Testis (tissue), 2 donors: Measurements from ENCODE around the gene SLC50A1.
"Not testable (repeated sequence)": the region's sequence is repeated elsewhere in the genome, so short reads cannot be mapped to it uniquely, and the experiment has no call there.

Source experiments
- CTCF ChIP-seq, 3 experiments: fragments of 450-650 bp in 2 of 3; fragments of 200-600 bp in 1 of 3; sonication (generic) in 1 of 3; IDR thresholded peaks; one replicate each; pipeline ENCODE4 v1.5.1; 2016 to 2019; ENCODE audit warnings: antibody characterized with exemption in 3 of 3, mild to moderate bottlenecking in 2 of 3, moderate library complexity in 1 of 3
- POLR2A ChIP-seq: fragments of 450-650 bp; IDR thresholded peaks from one replicate; pipeline ENCODE4 v1.6.1; 2017; ENCODE audit warnings: antibody characterized with exemption, mild to moderate bottlenecking, moderate library complexity

DNA sequence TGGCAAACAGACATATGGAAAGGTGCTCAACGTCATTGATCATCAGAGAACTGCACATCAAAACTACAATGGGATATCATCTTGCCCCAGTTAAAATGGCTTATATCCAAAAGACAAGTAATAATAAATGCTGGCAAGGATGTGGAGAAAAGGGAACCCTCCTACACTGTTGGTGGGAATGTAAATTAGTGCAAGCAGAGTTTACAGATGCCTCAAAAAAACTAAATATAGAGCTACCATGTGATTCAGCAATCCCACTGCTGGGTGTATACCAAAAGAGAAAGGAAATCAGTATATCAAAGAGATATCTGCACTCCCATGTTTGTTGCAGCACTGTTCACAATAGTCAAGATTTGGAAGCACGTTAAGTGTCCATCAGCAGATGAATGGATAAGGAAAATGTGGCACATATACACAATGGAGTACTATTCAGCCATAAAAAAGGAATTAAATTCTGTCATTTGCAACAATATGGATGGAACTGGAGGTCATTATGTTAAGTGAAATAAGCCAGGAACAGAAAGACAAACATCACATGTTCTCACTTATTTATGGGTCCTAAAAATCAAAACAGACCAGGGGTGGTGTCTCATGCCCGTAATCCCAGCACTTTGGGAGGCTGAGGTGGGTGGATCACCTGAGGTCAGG, 20.5 kb downstream of the SLC50A1 start:
- TF ChIP-seq POLR2A; CTCF (IDR thresholded peaks at IDR 0.05): not testable (repeated sequence)
